ENCODE measurements around the gene PAK2.
"Not testable (repeated sequence)": the region's sequence is repeated elsewhere in the genome, so short reads cannot be mapped to it uniquely, and the experiment has no call there.

Gene PAK2

DNA sequence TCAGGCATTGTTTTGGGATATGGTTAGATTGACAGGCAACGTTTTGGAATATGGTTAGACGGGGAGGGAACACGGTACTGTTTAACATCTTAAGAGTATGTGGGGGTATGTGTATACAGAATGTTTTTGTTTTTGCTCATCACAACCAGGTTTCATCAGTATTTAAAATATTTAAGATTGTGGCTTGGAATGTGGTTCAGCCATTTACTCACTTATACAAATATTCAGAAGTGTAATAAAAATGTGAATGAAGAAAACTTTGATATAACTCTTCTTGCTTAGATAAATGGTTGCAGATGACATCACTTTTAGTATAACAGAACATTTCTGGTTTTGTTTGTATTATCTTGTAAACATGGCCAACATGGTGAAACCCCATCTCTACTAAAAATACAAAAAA, 3.9 kb upstream of the PAK2 start:
- Histone ChIP-seq H3K27ac (ENCODE audit: low read depth in 2 of 2, low read length in 2 of 2) (no peak overlapping the region), H3K36me3 (ENCODE audit: control insufficient read depth in 2 of 2, insufficient read depth in 2 of 2, low read length in 2 of 2) (no peaks in the 10 kb centered on the region), H3K4me1 (ENCODE audit: control insufficient read depth in 2 of 2, insufficient read depth in 2 of 2, low read length in 2 of 2) (peaks cover 0 to under 1% of the 10 kb centered on the region in 2 donors), H3K9ac (ENCODE audit: low read depth in 1 of 2, low read length in 2 of 2) (no peak overlapping the region), H3K4me3 (ENCODE audit: low read length in 2 of 2) (no peak overlapping the region), H3K27me3 (ENCODE audit: control insufficient read depth in 2 of 2, insufficient read depth in 2 of 2, low read length in 2 of 2) (no peaks in the 10 kb centered on the region), H3K9me3 (ENCODE audit: control insufficient read depth in 2 of 2, low read length in 2 of 2) (no peaks in the 10 kb centered on the region)

DNA sequence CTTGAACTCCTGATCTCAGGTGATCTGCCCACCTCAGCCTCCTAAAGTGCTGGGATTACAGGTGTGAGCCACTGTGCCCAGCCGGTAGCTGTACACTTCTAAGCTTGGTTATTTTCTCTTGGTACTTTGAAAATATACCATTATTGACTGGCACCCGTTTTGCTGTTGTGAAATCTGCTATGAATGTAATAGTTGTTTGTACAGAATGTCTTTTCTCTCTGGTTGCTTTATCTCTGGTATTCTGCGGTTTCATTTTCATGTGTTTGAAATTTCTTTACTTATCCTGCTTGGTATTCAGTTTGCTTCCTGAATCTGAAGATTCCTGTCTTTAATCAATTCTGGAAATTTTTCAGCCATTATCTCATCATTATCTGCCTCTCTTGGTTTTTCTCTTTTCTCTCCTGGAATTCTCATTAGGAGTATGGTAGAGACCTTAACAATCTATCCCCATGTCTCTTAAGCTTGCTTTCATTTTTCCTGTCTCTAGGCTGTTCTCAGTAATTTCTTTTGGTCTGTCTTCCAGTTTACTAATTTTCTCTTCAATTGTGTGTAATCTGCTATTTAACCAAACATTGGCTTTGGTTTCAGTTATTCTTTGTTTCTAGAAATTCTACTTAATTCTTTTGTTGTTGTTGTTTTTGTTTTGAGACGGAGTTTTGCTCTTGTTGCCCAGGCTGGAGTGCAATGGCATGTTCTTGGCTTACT, 2.8 kb upstream of the PAK2 start:
- H3K9ac ChIP-seq (ENCODE audit: low read depth in 1 of 2, low read length in 2 of 2), result no peak overlapping the region
- H3K27me3 ChIP-seq (ENCODE audit: control insufficient read depth in 2 of 2, insufficient read depth in 2 of 2, low read length in 2 of 2), result no peaks in the 10 kb centered on the region
- no peaks in the 10 kb centered on the region for H3K36me3 ChIP-seq (ENCODE audit: control insufficient read depth in 2 of 2, insufficient read depth in 2 of 2, low read length in 2 of 2)
- peaks cover 5 to 10% of the 10 kb centered on the region in 2 donors for H3K4me1 ChIP-seq (ENCODE audit: control insufficient read depth in 2 of 2, insufficient read depth in 2 of 2, low read length in 2 of 2)
- H3K27ac ChIP-seq (ENCODE audit: low read depth in 2 of 2, low read length in 2 of 2), result no peak overlapping the region
- no peak overlapping the region for H3K4me3 ChIP-seq (ENCODE audit: low read length in 2 of 2)
- H3K9me3 ChIP-seq (ENCODE audit: control insufficient read depth in 2 of 2, low read length in 2 of 2), result no peaks in the 10 kb centered on the region

DNA sequence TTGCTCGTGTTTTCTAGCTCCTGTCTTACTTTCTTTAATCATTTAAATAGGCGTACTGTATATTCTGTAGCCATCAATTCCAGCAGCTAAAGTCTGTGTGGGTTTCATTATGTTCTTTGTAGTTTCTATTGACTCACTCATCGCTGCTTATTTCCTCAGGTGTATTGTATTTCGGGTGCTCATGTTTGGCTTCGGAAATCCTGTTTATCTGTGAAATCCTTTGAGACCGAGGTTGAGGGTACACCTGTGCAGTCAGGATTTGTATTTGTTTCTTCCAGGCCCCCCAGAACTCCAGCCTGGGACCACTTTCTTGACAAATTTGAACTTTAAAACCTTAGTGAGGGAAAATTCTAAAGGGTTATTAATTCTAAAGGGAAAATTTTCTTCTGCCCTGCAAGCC, 2.0 kb upstream of the PAK2 start:
- no peak overlapping the region for H3K27ac ChIP-seq (ENCODE audit: low read depth in 2 of 2, low read length in 2 of 2)
- peaks cover 9 to 11% of the 10 kb centered on the region in 2 donors for H3K4me1 ChIP-seq (ENCODE audit: control insufficient read depth in 2 of 2, insufficient read depth in 2 of 2, low read length in 2 of 2)

DNA sequence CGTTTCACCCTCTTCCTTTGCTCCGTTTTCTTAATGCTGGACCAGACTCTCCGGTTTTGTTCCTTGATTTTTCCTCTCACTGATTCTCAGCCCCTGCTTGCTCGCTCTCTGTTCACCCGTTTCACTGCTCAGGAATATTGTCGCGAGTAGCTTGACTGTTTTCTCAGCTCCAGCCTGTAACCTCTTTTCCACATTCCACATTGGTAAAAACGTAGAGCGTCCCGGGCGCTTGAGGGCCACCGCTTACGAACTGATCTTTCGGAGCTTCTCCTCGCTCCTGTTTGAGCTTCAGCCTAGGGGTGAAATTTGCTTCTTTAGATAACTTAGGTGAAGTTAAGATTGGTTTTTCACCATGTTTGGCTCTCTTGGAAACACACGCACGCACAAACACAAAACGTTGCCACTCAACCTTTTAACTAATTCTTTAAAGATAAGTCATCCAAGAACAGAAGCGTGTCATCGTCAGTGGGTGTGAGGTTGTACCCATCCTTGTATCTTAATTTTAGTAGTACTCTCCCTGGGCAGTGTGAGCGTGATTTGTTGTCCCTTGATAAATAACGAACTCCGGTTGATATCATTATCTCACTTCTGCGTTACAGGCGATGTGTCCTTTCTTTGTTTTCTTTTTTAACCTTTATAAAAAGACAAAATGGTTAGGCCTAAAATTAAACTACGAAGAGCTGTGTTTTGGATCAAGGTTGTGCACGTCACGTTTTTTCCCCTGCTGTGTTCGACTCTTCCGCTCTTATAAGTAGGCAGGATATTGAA, 1.0 kb downstream of the PAK2 start:
- Histone ChIP-seq H3K27me3 (ENCODE audit: control insufficient read depth in 2 of 2, insufficient read depth in 2 of 2, low read length in 2 of 2) (no peaks in the 10 kb centered on the region), H3K27ac (ENCODE audit: low read depth in 2 of 2, low read length in 2 of 2) (peak overlapping the region; percentile 95 to 97), H3K9me3 (ENCODE audit: control insufficient read depth in 2 of 2, low read length in 2 of 2) (no peaks in the 10 kb centered on the region), H3K4me3 (ENCODE audit: low read length in 2 of 2) (peak overlapping the region; percentile 92 to 98), H3K4me1 (ENCODE audit: control insufficient read depth in 2 of 2, insufficient read depth in 2 of 2, low read length in 2 of 2) (peaks cover 9 to 11% of the 10 kb centered on the region in 2 donors), H3K36me3 (ENCODE audit: control insufficient read depth in 2 of 2, insufficient read depth in 2 of 2, low read length in 2 of 2) (no peaks in the 10 kb centered on the region), H3K9ac (ENCODE audit: low read depth in 1 of 2, low read length in 2 of 2) (peak overlapping the region; percentile 95 to 96)

More for the DNA sequence above, 2.0 kb upstream of the PAK2 start:
- H3K9me3 ChIP-seq (ENCODE audit: control insufficient read depth in 2 of 2, low read length in 2 of 2), result no peaks in the 10 kb centered on the region
- H3K36me3 ChIP-seq (ENCODE audit: control insufficient read depth in 2 of 2, insufficient read depth in 2 of 2, low read length in 2 of 2), result no peaks in the 10 kb centered on the region
- H3K9ac ChIP-seq (ENCODE audit: low read depth in 1 of 2, low read length in 2 of 2), result no peak overlapping the region
- no peaks in the 10 kb centered on the region for H3K27me3 ChIP-seq (ENCODE audit: control insufficient read depth in 2 of 2, insufficient read depth in 2 of 2, low read length in 2 of 2)
- no peak overlapping the region for H3K4me3 ChIP-seq (ENCODE audit: low read length in 2 of 2)

DNA sequence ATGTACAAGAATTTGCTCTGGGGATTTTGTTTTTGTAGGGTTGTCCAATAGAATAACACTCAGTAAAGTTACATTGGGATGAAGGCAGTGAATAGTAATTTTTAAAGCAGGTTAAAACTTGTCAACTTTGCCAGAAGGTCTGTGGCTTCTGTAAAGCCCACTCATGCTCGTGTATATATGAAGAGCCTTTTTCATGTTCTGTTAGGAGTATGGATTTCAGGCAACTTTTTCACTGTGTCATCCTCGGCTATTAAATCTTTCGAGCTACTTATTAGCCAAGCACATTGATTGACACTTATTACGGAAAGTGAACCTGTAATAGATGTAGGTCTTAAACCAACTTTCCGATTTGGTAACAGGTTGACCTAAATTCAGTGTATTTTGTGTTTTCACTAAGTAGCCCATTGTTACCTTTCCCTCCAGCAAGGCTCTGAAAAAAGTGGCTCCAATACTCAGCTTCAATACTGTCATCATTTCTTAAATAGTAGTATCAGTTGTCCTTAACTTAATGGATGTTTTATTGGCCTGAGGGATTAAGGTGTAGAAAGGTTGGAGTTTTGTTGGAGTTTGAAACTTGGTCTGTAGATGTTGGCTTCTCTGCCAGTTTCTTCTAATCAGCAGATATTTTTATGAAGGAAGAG, 1.7 kb downstream of the PAK2 start:
- Histone ChIP-seq H3K9ac (ENCODE audit: low read depth in 1 of 2, low read length in 2 of 2) (peak overlapping the region; percentile 95 to 96), H3K27me3 (ENCODE audit: control insufficient read depth in 2 of 2, insufficient read depth in 2 of 2, low read length in 2 of 2) (no peaks in the 10 kb centered on the region), H3K9me3 (ENCODE audit: control insufficient read depth in 2 of 2, low read length in 2 of 2) (no peaks in the 10 kb centered on the region), H3K4me3 (ENCODE audit: low read length in 2 of 2) (peak overlapping the region; percentile 92 to 98), H3K4me1 (ENCODE audit: control insufficient read depth in 2 of 2, insufficient read depth in 2 of 2, low read length in 2 of 2) (peaks cover 9 to 11% of the 10 kb centered on the region in 2 donors), H3K36me3 (ENCODE audit: control insufficient read depth in 2 of 2, insufficient read depth in 2 of 2, low read length in 2 of 2) (no peaks in the 10 kb centered on the region), H3K27ac (ENCODE audit: low read depth in 2 of 2, low read length in 2 of 2) (peak overlapping the region; percentile 95 to 97)

DNA sequence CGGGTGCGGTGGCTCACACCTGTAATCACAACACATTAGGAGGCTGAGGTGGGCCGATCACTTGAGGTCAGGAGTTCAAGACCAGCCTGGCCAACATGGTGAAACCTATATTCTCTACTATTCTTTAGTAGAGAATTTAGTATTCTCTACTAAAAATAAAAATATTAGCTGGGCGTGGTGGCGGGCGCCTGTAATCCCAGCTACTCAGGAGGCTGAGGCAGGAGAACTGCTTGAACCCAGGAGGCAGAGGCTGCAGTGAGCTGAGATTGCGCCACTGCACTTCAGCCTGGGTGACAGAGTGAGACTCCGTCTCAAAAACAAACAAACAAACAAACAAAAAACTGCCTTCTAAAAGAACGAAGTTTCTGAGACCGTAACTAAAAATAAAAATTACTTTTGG, 3.9 kb downstream of the PAK2 start:
- H3K4me1 ChIP-seq (ENCODE audit: control insufficient read depth in 2 of 2, insufficient read depth in 2 of 2, low read length in 2 of 2), result peaks cover 9 to 11% of the 10 kb centered on the region in 2 donors
- not testable (repeated sequence) for H3K9ac ChIP-seq (ENCODE audit: low read depth in 1 of 2, low read length in 2 of 2); H3K9me3 ChIP-seq (ENCODE audit: control insufficient read depth in 2 of 2, low read length in 2 of 2); H3K27me3 ChIP-seq (ENCODE audit: control insufficient read depth in 2 of 2, insufficient read depth in 2 of 2, low read length in 2 of 2); H3K36me3 ChIP-seq (ENCODE audit: control insufficient read depth in 2 of 2, insufficient read depth in 2 of 2, low read length in 2 of 2); H3K27ac ChIP-seq (ENCODE audit: low read depth in 2 of 2, low read length in 2 of 2); H3K4me3 ChIP-seq (ENCODE audit: low read length in 2 of 2)

DNA sequence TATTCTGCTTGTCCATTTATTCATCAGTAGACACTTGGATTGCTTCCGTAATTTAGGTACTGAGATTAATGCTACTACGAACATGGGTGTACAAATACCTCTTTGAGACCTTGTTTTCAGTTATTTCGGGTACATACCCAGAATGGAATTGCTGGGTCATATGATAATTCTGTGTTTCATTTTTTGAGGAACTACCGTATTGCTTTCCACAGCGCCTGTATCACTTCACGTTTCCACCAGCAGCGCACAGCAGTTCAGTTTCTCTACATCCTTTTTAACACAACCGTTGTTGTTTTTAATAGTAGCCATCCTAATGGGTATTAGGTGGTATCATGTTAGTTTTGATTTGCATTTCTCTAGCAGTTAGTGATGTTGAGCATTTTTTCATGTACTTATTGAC, 9.5 kb downstream of the PAK2 start:
- Histone ChIP-seq H3K9me3 (ENCODE audit: control insufficient read depth in 2 of 2, low read length in 2 of 2) (no peaks in the 10 kb centered on the region), H3K4me1 (ENCODE audit: control insufficient read depth in 2 of 2, insufficient read depth in 2 of 2, low read length in 2 of 2) (peaks cover 2 to 5% of the 10 kb centered on the region in 2 donors), H3K27ac (ENCODE audit: low read depth in 2 of 2, low read length in 2 of 2) (no peak overlapping the region), H3K9ac (ENCODE audit: low read depth in 1 of 2, low read length in 2 of 2) (no peak overlapping the region), H3K4me3 (ENCODE audit: low read length in 2 of 2) (no peak overlapping the region), H3K27me3 (ENCODE audit: control insufficient read depth in 2 of 2, insufficient read depth in 2 of 2, low read length in 2 of 2) (no peaks in the 10 kb centered on the region), H3K36me3 (ENCODE audit: control insufficient read depth in 2 of 2, insufficient read depth in 2 of 2, low read length in 2 of 2) (peaks cover 3 to 6% of the 10 kb centered on the region in 2 donors)

DNA sequence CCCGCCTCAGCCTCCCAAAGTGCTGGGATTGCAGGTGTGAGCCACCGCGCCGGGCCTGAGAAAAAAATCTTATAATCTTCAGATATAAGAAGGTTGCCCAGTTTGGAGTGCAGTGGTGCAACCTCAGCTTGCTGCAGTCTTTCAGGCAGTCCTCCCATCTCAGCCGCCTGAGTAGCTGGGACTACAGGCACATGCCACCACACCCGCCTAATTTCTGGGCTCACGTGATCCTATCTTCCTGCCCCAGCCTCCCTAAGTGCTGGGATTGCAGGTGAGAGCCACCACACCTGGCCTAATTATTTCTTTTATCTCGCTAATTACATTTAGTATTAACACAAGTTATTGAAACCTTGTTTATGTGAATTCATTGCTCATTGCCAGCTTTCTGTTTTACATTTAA, 13.5 kb downstream of the PAK2 start:
- H3K9me3 ChIP-seq (ENCODE audit: control insufficient read depth in 2 of 2, low read length in 2 of 2), result no peaks in the 10 kb centered on the region
- no peaks in the 10 kb centered on the region for H3K27me3 ChIP-seq (ENCODE audit: control insufficient read depth in 2 of 2, insufficient read depth in 2 of 2, low read length in 2 of 2)
- H3K4me1 ChIP-seq (ENCODE audit: control insufficient read depth in 2 of 2, insufficient read depth in 2 of 2, low read length in 2 of 2), result peaks cover 4 to 15% of the 10 kb centered on the region in 2 donors
- H3K36me3 ChIP-seq (ENCODE audit: control insufficient read depth in 2 of 2, insufficient read depth in 2 of 2, low read length in 2 of 2), result peaks cover 1 to 15% of the 10 kb centered on the region in 2 donors
- no peak overlapping the region for H3K4me3 ChIP-seq (ENCODE audit: low read length in 2 of 2)
- no peak overlapping the region for H3K27ac ChIP-seq (ENCODE audit: low read depth in 2 of 2, low read length in 2 of 2)
- no peak overlapping the region for H3K9ac ChIP-seq (ENCODE audit: low read depth in 1 of 2, low read length in 2 of 2)

DNA sequence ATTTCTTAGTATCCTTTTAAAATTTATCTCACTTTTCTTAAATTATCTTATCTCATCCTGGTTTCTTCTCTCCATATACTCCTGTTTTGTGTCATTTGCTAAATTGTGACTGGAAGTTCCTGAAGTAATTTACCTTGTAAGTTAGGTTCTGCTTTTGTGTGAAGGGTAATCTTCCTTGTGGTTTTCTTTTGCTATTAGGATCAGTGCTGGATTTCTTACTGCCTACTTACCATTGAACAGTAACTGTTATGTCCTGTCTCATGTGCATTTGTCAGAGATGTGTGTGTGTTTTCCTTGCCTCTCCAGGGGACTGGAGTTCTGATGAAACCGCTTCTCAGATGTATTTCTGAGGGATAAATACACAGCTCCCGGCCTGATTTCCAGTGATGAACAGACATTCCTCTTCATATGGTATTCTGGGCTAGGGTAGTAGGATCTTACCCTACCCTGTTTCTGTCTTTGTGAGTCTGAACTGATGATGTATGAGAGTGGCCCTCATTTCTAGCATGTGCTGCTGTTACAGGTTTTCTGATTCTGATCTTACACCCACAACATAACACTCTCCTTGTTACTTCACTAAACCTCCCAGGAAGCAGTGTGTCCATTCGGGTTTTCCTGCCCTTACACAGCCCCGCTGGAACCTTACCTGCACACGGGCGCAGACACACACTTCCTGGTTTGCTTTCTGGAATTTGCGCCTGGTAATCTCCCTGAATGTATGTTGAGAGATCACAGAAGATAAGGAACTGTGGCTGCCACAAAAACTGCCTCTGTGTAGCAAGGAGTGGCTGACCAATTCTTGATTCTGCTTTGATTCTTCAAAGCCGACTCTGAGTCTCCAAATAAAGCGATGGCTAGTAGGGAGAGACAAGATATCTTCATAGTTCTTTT, 14.7 kb downstream of the PAK2 start:
- H3K9ac ChIP-seq (ENCODE audit: low read depth in 1 of 2, low read length in 2 of 2), result peak overlapping the region in 1 of 2 donors; percentile 10
- H3K4me3 ChIP-seq (ENCODE audit: low read length in 2 of 2), result peak overlapping the region in 1 of 2 donors; percentile 9
- peaks cover 4 to 15% of the 10 kb centered on the region in 2 donors for H3K4me1 ChIP-seq (ENCODE audit: control insufficient read depth in 2 of 2, insufficient read depth in 2 of 2, low read length in 2 of 2)
- H3K9me3 ChIP-seq (ENCODE audit: control insufficient read depth in 2 of 2, low read length in 2 of 2), result no peaks in the 10 kb centered on the region
- peaks cover 0 to 17% of the 10 kb centered on the region in 2 donors for H3K36me3 ChIP-seq (ENCODE audit: control insufficient read depth in 2 of 2, insufficient read depth in 2 of 2, low read length in 2 of 2)
- peak overlapping the region; percentile 26 to 43 for H3K27ac ChIP-seq (ENCODE audit: low read depth in 2 of 2, low read length in 2 of 2)
- no peaks in the 10 kb centered on the region for H3K27me3 ChIP-seq (ENCODE audit: control insufficient read depth in 2 of 2, insufficient read depth in 2 of 2, low read length in 2 of 2)

Measured in mucosa of rectum (tissue), 2 donors.